GM21723 (cell line): ENCODE measurements around the gene TPCN1.

Experiments
- ATAC-seq: cut with Tn5 transposase; IDR thresholded peaks from one replicate; pipeline ENCODE4 v1.9.1; 2021; ENCODE audit warnings: mild to moderate bottlenecking, moderate library complexity; ENCODE audit not compliant: unreplicated experiment

Gene TPCN1

DNA sequence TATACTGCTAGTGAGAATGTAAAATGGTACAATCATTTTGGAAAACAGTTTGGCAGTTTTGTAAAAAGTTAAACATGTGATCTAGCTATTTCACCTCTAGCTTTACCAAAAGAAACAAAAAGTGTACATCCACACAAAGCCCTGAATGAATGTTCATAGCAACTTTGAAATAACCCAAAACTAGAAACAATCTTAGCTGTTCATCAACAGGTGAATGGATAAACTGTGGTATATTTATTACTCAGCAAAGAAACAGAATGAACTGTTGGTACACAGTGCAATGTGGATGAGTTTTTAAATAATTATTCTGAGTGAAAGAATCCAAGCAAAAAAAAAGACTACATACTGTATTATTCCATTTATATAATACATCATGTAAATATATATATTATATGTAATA lies 36.3 kb downstream of the TPCN1 start:
- no peak for ATAC-seq

GRCh38 chr12:113260127-113260526 lies 38.9 kb downstream of the TPCN1 start:
- ATAC-seq: no peak

GRCh38 chr12:113260636-113261300 lies 39.5 kb downstream of the TPCN1 start:
- no peak for ATAC-seq

- no peak for ATAC-seq
These were observed 40.7 kb downstream of the TPCN1 start for GRCh38 chr12:113261847-113262470.

DNA sequence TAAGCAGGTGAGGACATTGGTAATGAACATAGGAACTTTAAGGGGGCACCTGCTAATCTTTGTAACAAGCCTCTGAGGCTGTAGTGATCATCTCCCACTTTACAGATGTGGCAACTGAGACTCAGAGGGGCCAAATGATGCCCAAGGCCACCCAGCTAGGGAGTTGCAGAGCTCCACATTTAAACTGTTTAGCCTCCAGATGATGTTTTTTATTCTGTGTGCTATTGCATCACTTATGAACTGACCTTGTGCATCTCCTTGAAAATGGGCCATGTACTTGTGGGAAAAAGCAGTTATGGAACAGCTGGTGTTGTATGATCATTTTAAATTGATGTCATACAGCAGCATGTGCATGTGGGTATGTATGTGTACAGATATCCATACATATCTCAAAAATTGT lies 41.4 kb downstream of the TPCN1 start:
- ATAC-seq: no peak

DNA sequence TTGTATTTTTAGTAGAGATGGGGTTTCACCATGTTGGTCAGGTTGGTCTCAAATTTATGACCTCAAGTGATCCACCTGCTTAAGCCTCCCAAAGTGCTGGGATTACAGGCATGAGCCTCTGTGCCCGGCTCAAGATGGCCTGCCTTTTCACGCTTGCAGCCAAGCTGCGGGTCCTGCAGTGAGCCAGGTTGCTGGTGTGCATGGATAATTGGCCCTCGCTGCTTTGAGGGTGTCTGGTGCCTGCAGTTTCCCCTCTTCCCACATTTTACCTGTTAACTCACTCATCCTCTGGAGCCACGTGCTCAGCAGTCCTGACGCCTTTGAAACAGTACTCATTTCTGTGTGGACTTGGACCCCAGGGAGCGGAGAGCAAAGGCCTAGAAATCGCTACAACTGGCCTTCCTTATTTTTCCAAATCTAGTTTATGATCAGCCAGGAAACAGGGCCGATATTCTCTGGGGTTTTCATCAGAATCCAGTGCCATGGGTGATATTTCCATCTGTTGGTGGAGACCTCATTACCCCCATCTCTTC lies 42.2 kb downstream of the TPCN1 start:
- ATAC-seq: no peak

DNA sequence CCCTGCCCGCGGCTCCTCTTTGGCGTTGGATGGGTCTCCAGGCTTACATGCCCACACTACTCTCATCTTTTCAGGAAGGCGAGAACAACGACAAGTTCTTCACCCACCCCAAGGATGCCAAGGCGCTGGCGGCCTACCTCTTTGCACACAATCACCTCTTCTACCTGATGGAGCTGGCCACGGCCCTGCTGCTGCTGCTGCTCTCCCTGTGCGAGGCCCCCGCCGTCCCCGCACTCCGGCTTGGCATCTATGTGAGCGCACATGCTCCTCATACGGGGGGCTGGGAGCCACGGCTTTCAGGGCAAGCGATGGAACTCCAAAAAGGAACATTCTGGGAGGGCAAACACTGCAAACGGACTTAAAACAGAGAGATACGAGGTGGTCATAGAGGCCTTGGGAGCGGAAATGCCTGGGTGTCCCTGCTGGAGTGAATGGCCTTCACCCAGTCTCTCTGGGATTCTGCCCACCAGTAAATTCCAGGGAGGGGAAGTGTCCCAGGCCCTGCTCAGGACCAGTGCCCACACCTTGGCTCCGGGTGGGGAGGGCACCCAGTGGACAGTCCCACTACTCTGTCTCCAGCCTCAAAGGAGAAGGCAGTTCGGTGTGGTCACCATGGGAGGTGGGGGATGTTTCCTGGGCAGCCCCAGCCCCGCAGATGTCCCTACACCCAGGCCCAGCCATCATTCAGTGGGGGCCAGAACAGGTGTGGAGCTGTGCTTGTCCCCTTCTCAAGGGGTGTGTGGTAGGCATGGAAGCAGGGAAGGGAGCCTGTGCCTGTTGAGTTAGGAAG lies 45.0 kb downstream of the TPCN1 start:
- ATAC-seq: no peak

DNA sequence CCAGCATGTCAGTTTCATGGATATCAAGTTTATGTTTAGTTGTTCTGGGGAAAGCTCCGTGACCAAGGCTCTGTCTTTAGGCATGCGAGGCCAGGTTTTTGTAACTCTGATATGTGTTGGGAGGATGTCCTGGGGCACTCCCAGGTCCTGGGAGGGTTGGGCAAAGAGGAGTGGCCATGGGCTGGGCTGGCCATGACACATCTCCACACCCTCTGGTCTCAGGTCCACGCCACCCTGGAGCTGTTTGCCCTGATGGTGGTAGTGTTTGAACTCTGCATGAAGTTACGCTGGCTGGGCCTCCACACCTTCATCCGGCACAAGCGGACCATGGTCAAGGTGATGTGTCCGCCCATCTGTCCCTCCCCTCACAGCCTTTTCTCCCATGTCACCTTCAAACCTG lies 46.4 kb downstream of the TPCN1 start:
- no peak for ATAC-seq

DNA sequence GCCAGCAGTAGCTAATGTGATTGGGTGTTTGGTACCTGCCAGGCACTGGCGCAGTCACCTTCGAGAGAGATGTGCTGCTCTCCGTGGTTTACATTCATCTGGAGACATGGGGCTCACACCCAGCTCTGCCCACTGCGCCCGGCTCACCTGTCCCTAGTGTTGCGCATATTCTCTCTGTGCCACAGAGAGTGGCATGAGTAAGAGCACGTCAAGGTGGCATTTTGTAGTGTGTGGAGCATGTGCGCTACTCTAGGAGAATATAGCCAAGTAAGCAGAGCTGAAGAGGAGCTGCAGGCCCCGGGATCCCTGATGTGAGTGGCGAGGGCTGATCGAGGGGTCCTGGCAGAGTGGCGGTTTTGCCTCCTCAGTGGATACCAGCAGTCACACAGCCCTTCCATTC lies 46.9 kb downstream of the TPCN1 start:
- no peak for ATAC-seq

GRCh38 chr12:113268621-113269020 lies 47.4 kb downstream of the TPCN1 start:
- ATAC-seq: no peak

GRCh38 chr12:113269257-113269943 lies 48.1 kb downstream of the TPCN1 start:
- ATAC-seq: no peak

DNA sequence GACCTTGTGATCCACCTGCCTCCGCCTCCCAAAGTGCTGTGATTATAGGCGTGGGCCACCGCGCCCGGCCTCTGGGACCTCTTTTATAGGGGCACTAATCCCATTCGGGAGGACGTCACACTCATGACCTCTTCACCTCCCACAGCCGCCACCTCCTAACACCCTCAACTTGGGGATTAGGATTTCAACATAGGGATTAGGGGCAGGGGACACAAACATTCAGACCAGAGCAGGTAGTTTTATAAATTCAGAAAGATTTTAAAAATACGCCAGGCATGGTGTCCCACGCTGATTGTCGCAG lies 49.4 kb downstream of the TPCN1 start:
- ATAC-seq: no peak

DNA sequence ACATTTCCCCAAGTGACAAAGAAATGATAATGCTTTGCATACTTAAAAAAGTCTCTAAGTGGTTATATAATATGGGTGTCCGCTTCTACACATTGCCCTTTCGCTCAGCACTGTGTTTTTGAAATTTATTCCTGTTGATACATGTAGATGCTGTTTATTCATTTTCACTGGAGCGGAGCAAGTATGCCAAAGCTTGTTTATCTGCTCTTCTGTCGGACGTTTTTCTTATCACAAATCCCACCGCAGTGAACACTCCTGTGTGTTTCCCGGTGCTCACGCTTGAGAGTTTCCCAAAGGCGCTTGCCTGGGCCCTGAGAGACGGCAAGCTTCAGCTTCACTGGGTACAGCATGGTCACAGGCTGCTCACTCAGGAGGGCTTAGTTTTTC lies 50.2 kb downstream of the TPCN1 start:
- no peak for ATAC-seq

DNA sequence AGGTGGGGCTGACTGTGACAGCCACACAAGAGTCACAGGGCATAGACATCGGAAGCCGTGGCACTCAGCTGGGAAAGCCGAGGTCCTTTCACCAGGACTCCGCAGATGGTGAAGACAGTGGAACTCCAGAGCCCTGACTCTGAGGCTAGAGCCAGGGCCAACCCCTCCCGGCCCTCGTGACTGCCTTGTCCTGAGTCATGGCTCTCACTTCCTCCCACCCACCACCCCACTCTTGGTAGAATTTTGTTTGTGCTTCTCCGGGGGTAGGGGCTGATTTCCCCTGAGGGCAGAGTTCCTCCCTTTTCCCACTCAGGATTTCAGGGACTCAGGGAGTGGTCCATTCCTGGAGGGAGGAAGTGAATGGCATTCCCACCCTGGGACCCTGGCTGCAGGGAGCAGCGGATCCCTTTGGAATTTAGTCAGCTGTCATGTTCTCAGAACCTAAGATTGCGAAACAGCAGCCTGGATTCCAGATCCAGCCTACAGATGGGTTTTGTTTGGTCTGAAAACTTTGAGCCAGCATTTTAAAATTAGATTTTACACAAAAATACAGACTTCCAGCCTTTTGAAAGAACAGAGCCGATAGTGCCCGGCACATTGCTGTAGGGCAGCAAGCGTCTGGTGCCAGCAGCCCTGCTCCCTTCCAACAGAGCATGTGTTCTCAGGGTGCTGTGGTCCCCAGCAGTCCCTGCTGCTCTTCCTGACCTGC lies 50.7 kb downstream of the TPCN1 start:
- ATAC-seq: no peak

GRCh38 chr12:113273053-113273725 lies 51.9 kb downstream of the TPCN1 start:
- no peak for ATAC-seq

DNA sequence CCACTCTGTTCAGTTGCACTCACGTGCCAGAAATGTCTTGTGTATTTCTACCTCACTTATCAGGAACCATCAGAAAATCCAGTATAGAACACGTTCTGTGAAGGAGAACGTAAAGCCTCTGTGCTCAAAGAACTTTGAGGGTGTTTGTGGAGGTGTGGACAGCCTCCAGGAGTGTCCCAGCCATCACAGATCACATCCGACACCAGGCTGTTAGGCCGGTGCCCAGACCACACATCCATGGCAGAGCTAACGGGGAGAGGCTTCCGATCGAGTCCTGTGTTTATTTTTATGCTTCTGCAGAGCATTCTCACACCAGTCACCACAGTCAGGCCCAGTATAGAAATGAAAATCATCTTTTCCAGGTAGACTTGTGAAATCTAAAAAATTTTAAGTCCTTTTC lies 53.6 kb downstream of the TPCN1 start:
- ATAC-seq: no peak

GRCh38 chr12:113276306-113276705 lies 55.0 kb downstream of the TPCN1 start:
- ATAC-seq: no peak

GRCh38 chr12:113276946-113277500 lies 55.8 kb downstream of the TPCN1 start:
- ATAC-seq: no peak

DNA sequence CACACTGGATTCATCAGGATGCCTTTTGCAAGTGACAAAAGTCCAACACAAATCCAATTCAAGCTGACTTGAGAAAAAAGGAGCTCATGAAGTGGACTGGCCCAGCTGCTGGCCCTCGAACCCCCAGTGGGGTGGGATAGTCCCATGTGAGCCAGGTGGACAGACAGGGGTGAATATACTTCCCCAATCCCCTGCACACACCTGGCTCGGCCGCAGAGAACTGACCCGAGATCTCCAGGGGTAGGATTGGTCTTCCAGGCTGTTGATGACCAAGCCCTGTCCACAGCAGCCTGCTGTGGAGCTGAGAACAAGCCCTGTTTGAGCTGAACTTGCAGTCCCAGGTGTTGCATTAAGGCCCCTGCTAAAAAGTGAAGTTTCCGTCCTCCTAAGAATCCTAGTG lies 56.2 kb downstream of the TPCN1 start:
- ATAC-seq: no peak

DNA sequence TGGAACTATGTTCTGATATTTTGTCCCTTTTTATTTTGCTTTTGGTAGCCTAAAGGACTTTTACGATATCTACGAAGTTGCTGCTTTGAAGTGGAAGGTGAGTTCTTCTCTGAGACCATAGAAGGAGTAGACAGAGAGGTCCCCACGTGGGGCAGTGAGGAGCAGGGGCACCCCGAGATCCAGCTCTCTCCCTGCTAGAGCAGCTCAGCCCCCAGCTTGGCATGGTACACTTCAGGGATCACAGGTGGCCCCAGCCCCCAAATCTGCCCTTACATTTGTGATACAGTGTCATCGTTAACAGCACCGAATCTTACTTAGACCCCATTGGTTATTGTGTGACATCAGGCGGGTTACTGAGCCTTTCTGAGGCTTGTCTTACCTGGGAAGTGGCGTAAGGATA lies 56.9 kb downstream of the TPCN1 start:
- ATAC-seq: no peak
